ENCODE measurements around the gene FECH. TPM values are rescaled to one million over a fixed set of nuclear protein-coding genes. Genes with fewer than 3 reads are reported as not detected.
"Not testable (repeated sequence)": the region's sequence is repeated elsewhere in the genome, so short reads cannot be mapped to it uniquely, and the experiment has no call there.

FECH gene
- total and polyA plus RNA-seq, 2 donors (not counting 1 experiment from before 2014, with no cell fraction given) = 5.8 to 10.4 TPM

GRCh38 chr18:57527556-57528229 lies 58.8 kb downstream of the FECH start:
- Histone ChIP-seq H3K9ac (ENCODE audit: low read length) (no peak overlapping the region), H3K79me2 (ENCODE audit: control insufficient read depth, insufficient read depth, low read length) (no peaks in the 10 kb centered on the region), H3K27me3 (replicated peaks in 1 of 4; ENCODE audit: control extremely low read depth in 1 of 4, control insufficient read depth in 3 of 4, insufficient read depth in 4 of 4, low read length in 3 of 4) (peaks cover 0 to 4% (median 0%) of the 10 kb centered on the region in 4 experiments), H2AFZ (ENCODE audit: insufficient read depth, low read depth, low read length, poor library complexity, severe bottlenecking) (no peak overlapping the region), H3K4me1 (ENCODE audit: control insufficient read depth in 2 of 2, insufficient read depth in 2 of 2, low read length in 2 of 2) (no peaks in the 10 kb centered on the region), H3K4me2 (replicated peaks; ENCODE audit: low read depth, low read length, poor library complexity, severe bottlenecking) (no peak overlapping the region), H3K9me3 (ENCODE audit: control extremely low read depth in 1 of 3, control insufficient read depth in 2 of 3, insufficient read depth in 1 of 3, low read length in 2 of 3) (no peaks in the 10 kb centered on the region), H3K27ac (ENCODE audit: low read length in 2 of 2) (no peak overlapping the region), H4K20me1 (ENCODE audit: control insufficient read depth, insufficient read depth, low read length, poor library complexity, severe bottlenecking) (no peaks in the 10 kb centered on the region), H3K36me3 (replicated peaks in 1 of 2; ENCODE audit: control extremely low read depth in 1 of 2, control insufficient read depth in 1 of 2, extremely low read depth in 1 of 2, insufficient read depth in 2 of 2, low read length in 1 of 2) (no peaks in the 10 kb centered on the region), H3K4me3 (ENCODE audit: control extremely low read depth in 1 of 5, extremely low read depth in 1 of 5, insufficient read depth in 1 of 5, low read depth in 2 of 5, low read length in 4 of 5) (no peak overlapping the region)
- POLR2A ChIA-PET = no interaction called here
- intact Hi-C loops (cut with micrococcal nuclease) = no loop called here
- H3K27me3 Mint-ChIP-seq = peaks cover 4% of the 10 kb centered on the region
- DNase-seq (no peak), ATAC-seq (ENCODE audit: low read depth) (no peak)
- H3K4me1 Mint-ChIP-seq = peaks cover 4% of the 10 kb centered on the region
- 90% methylated on average over 12 of the region's 13 CpGs for WGBS (ENCODE audit: insufficient coverage)
- TF ChIP-seq EZH2 (IDR thresholded peaks at IDR 0.05; ENCODE audit: borderline replicate concordance, insufficient read depth, low read depth, low read length, poor library complexity, severe bottlenecking) = no peak
- H3K4me3 Mint-ChIP-seq = no peak overlapping the region
- no peak overlapping the region for H3K27ac Mint-ChIP-seq
- no peaks in the 10 kb centered on the region for H3K9me3 Mint-ChIP-seq (ENCODE audit: insufficient read depth)
- CTCF ChIA-PET = no interaction called here

GRCh38 chr18:57523171-57523956 lies 63.1 kb downstream of the FECH start:
- TF ChIP-seq EZH2 (IDR thresholded peaks at IDR 0.05; ENCODE audit: borderline replicate concordance, insufficient read depth, low read depth, low read length, poor library complexity, severe bottlenecking) (no peak), CTCF (IDR thresholded peaks at IDR 0.05) (no peak)
- Histone ChIP-seq H2AFZ (ENCODE audit: insufficient read depth, low read depth, low read length, poor library complexity, severe bottlenecking) (no peak overlapping the region), H3K4me2 (replicated peaks; ENCODE audit: low read depth, low read length, poor library complexity, severe bottlenecking) (no peak overlapping the region)

GRCh38 chr18:57522348-57522747 lies 64.2 kb downstream of the FECH start:
- H3K27me3 ChIP-seq (replicated peaks in 1 of 4; ENCODE audit: control extremely low read depth in 1 of 4, control insufficient read depth in 3 of 4, insufficient read depth in 4 of 4, low read length in 3 of 4); DNase-seq; H3K9me3 Mint-ChIP-seq (ENCODE audit: insufficient read depth); POLR2A ChIA-PET; H3K9me3 ChIP-seq (ENCODE audit: control extremely low read depth in 1 of 3, control insufficient read depth in 2 of 3, insufficient read depth in 1 of 3, low read length in 2 of 3); H3K36me3 ChIP-seq (replicated peaks in 1 of 2; ENCODE audit: control extremely low read depth in 1 of 2, control insufficient read depth in 1 of 2, extremely low read depth in 1 of 2, insufficient read depth in 2 of 2, low read length in 1 of 2); H3K4me1 ChIP-seq (ENCODE audit: control insufficient read depth in 2 of 2, insufficient read depth in 2 of 2, low read length in 2 of 2); H4K20me1 ChIP-seq (ENCODE audit: control insufficient read depth, insufficient read depth, low read length, poor library complexity, severe bottlenecking); H3K4me3 ChIP-seq (ENCODE audit: control extremely low read depth in 1 of 5, extremely low read depth in 1 of 5, insufficient read depth in 1 of 5, low read depth in 2 of 5, low read length in 4 of 5); H3K4me2 ChIP-seq (replicated peaks; ENCODE audit: low read depth, low read length, poor library complexity, severe bottlenecking); H3K79me2 ChIP-seq (ENCODE audit: control insufficient read depth, insufficient read depth, low read length); intact Hi-C loops (cut with micrococcal nuclease); H2AFZ ChIP-seq (ENCODE audit: insufficient read depth, low read depth, low read length, poor library complexity, severe bottlenecking); H3K4me3 Mint-ChIP-seq; H3K27ac Mint-ChIP-seq; H3K9ac ChIP-seq (ENCODE audit: low read length); H3K4me1 Mint-ChIP-seq; ATAC-seq (ENCODE audit: low read depth); H3K27ac ChIP-seq (ENCODE audit: low read length in 2 of 2); CTCF ChIA-PET: not testable (repeated sequence)
- H3K27me3 Mint-ChIP-seq = peaks cover 22% of the 10 kb centered on the region

More at GRCh38 chr18:57523171-57523956, 63.1 kb downstream of the FECH start:
- Mint-ChIP-seq H3K4me3 (no peak overlapping the region), H3K27ac (no peak overlapping the region), H3K27me3 (peaks cover 18% of the 10 kb centered on the region), H3K9me3 (ENCODE audit: insufficient read depth) (no peaks in the 10 kb centered on the region), H3K4me1 (peaks cover 4% of the 10 kb centered on the region)
- Histone ChIP-seq H4K20me1 (ENCODE audit: control insufficient read depth, insufficient read depth, low read length, poor library complexity, severe bottlenecking) (no peaks in the 10 kb centered on the region), H3K27me3 (replicated peaks in 1 of 4; ENCODE audit: control extremely low read depth in 1 of 4, control insufficient read depth in 3 of 4, insufficient read depth in 4 of 4, low read length in 3 of 4) (peaks cover 0 to 1% (median 0%) of the 10 kb centered on the region in 4 experiments), H3K9me3 (ENCODE audit: control extremely low read depth in 1 of 3, control insufficient read depth in 2 of 3, insufficient read depth in 1 of 3, low read length in 2 of 3) (peaks cover 0 to 1% (median 0%) of the 10 kb centered on the region in 3 donors), H3K79me2 (ENCODE audit: control insufficient read depth, insufficient read depth, low read length) (no peaks in the 10 kb centered on the region), H3K9ac (ENCODE audit: low read length) (no peak overlapping the region), H3K4me3 (ENCODE audit: control extremely low read depth in 1 of 5, extremely low read depth in 1 of 5, insufficient read depth in 1 of 5, low read depth in 2 of 5, low read length in 4 of 5) (no peak overlapping the region), H3K27ac (ENCODE audit: low read length in 2 of 2) (no peak overlapping the region), H3K36me3 (replicated peaks in 1 of 2; ENCODE audit: control extremely low read depth in 1 of 2, control insufficient read depth in 1 of 2, extremely low read depth in 1 of 2, insufficient read depth in 2 of 2, low read length in 1 of 2) (no peaks in the 10 kb centered on the region), H3K4me1 (ENCODE audit: control insufficient read depth in 2 of 2, insufficient read depth in 2 of 2, low read length in 2 of 2) (no peaks in the 10 kb centered on the region)
- DNase-seq (no peak), ATAC-seq (ENCODE audit: low read depth) (no peak)
- CTCF ChIA-PET = no interaction called here
- WGBS (ENCODE audit: insufficient coverage) = 87% methylated on average over 6 of the region's 11 CpGs
- intact Hi-C loops (cut with micrococcal nuclease) = no loop called here
- POLR2A ChIA-PET = no interaction called here

Measured in B cell (primary cell).